CMK (cell line): Measurements from ENCODE around the gene HLA-DRA.

Source experiments
- DNase-seq: peaks from one replicate; pipeline ENCODE4 v3.0.0-alpha.2; 2010; ENCODE audit warnings: low read depth

The HLA-DRA gene

GRCh38 chr6:32439602-32440214 lies at the start of gene HLA-DRA:
Gene HLA-DRA, plus strand, starts transcription at chr6:32439887. Its CDS starts 64 bp downstream, at chr6:32439951.
- DNase-seq, result no peak

DNA sequence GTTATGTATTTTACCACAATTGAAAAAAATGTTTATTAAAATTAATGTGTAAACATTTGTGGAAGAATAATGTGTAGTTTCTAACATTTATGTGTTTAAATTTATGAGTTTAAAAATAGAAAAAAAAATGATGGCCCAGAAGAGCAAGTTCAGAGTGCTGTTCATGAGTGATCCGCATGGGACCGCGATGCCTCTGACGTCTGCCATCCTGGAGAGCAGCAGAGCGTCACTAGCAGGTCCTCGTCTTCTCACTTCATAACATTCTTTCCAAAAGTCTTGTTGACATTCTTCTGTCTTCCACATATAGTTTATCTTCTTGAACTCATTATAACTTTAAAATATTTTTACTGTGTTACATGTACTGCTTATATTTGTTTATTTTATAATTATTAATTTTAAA lies 48.2 kb upstream of the HLA-DRA start:
- DNase-seq, result no peak

GRCh38 chr6:32393665-32394420 lies 45.8 kb upstream of the HLA-DRA start:
- no peak for DNase-seq

DNA sequence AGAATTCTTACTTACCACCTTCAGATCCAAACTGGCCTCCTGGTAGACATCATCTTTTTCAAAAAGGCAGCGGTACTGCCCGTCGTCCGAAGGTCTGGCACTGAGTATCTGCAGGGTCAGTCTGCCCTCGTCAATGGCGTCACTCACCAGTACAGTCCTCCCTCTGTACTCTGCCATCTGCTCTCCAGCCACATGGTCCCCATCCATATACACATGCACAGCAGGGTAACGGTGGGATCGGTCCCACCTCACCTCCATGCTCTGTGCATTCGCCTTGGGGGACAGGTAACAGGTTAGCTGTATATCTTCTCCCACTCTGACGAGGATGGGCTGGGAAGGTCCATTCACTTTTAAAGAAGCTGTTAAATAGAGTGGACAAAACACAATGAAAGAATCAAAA lies 43.7 kb upstream of the HLA-DRA start:
- no peak for DNase-seq

- no peak for DNase-seq
Observed at GRCh38 chr6:32397252-32397920, 42.3 kb upstream of the HLA-DRA start.

DNA sequence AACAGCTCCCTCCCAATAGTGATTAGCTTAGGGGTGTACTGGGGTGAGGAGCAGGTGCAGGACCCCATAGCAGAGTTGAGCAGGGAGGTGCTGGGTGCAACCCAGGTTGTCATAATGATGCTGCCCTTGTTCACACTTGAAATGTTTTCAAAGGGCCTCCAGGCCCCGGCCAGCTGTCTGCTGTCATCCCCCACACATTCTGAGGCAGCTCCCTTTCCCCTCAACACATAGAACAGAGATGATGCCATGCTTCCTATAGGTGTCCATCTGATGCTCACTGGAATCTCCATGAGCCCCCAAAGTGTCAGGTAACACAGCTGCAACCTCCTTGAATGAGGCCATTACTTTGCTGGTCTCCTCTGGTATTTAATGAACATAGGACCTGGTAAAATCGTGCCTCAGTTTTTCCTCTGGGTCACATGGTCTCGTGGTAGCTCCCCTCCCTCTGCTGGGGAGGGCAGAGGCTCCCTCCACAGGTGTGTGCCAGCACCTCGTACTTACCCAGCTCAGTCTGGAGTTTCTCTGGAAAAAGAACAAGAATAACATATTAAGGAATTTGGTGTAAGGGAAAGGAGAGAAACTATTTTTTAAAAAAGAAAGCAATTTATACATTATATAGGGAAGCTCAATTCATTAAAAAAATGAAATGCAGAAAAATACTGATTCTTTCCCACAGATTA lies 38.3 kb upstream of the HLA-DRA start:
- no peak for DNase-seq

DNA sequence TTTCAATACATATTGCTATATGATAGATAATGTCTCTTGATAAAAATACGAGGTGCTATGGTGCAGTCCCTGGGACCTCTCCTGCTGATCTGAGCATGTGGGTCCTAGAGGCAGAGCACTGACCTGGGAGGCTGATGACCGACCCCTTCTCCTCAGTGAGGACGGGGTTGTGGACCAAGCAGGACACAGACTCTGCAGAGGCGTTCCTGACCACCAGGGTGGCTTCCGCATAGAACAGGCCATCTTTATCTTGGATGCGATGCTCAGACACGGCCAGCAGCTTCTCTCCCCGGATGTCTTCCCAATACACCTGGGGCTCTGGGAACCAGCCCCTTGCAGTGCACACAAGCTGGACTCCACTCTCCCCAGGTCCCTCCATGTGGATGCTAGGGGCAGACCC lies 36.9 kb upstream of the HLA-DRA start:
- no peak for DNase-seq

- no peak for DNase-seq
Observed at GRCh38 chr6:32405656-32406055, 34.0 kb upstream of the HLA-DRA start.

- DNase-seq, result no peak
Observed at GRCh38 chr6:32406197-32406596, 33.5 kb upstream of the HLA-DRA start.

DNA sequence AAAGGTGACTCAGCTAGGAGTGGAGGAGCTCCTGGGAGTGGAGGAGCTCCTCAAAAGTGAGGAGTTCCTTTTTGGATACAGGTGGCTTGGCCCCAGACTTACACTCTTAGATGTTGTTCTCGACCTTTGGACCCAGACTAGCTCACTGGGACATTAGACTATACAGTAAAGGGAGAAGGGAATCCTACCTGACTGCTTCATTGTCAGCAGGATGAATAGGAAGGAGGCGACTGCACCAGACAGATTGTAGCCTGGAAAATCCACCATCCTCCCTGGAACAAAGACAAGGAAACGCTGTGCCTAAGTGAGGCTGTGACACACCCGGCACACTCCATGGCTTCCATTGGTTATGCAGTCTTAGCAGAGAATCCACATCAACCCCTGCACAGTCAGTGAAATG lies 32.8 kb upstream of the HLA-DRA start, which contains the start of gene BTNL2:
Gene BTNL2 (minus strand): TSS at position 325 of the 400 bp plus-strand sequence. CDS start 58 bp downstream, at position 267.
- no peak for DNase-seq

GRCh38 chr6:32410906-32411305 lies 28.8 kb upstream of the HLA-DRA start:
- no peak for DNase-seq

- DNase-seq, result no peak
Observed at GRCh38 chr6:32411566-32412327, 27.9 kb upstream of the HLA-DRA start.

DNA sequence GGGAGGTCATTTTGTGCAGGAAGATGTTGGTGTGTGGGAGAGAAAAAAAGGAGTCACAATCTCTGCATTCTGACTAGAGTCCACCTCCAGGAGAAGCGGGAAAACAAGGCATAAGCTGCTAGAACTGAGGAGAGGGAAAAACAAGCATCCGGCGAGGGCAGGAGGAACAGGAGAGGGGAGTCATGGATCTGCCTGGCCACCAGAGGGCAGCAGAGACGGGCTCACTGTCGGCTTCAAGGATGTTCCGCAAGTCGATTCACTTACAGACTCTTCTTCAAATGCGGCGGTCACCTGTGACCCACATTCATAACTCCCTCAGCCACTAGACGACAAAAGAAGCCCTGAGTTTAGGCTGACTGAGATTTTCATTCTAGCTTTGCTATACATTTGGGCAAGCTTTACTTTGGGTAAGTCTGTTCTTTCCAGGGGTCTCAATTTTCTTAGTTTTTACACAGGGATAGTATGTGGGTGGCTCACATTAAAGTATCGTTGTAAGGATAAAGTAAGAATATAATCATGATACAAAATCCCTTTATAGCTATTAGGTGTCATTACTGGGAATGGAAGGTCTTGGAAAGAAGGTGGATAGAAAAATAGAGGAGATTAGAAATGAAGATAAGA lies 26.1 kb upstream of the HLA-DRA start:
- DNase-seq, result peak; percentile 54

GRCh38 chr6:32415521-32416019 lies 24.1 kb upstream of the HLA-DRA start:
- DNase-seq, result peak; percentile 31

DNA sequence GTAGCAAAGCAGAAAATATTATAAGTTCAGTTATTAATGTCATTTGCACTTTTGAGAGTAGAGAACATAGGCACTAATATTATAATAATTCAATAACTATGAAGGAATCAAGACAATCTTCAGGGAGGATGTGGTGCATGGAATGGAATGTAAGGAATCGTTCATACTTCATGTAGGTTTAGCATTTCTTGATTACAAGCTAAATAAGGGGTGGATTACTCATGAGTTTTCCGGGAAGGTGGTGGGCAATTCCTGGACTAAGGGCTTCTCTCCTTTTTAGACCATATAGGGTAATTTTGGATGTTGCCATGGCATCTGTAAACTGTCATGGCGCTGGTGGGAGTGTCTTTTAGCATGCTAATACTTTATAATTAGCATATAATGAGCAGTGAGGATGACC lies 23.7 kb upstream of the HLA-DRA start:
- no peak for DNase-seq

DNA sequence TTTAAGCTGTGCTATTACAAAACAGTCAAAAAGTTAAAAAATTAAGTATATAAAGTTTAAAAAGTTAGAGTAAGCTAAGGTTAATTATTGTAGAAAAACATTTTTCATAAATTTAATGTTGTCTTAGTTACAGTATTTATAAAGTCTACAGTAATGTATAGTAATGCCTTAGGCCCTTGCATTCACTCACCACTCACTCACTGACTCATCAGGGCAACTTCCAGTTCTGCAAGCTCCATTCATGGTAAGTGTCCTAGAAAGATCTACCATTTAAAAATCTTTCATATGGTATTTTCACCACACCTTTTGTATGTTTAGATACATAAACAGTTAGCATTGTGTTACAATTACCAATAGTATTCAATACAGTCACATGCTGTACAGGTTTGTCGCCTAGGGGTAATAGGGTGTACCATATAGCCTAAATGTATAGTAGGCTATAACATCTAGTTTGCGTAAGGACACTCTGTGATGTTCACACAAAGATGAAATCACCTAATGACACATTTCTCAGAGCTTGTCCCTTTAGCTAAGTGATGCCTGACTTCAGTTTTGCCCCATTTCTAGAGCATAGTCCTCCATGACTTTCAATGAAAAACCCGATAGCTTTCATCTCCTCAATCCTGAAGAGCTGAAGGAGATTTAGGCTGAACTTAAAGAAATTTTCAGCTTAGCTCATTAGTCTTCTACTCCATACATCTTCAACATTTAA lies 14.9 kb upstream of the HLA-DRA start:
- no peak for DNase-seq

- DNase-seq, result no peak
Observed at GRCh38 chr6:32426338-32426737, 13.3 kb upstream of the HLA-DRA start.

- DNase-seq, result no peak
Observed at GRCh38 chr6:32427218-32427617, 12.5 kb upstream of the HLA-DRA start.

DNA sequence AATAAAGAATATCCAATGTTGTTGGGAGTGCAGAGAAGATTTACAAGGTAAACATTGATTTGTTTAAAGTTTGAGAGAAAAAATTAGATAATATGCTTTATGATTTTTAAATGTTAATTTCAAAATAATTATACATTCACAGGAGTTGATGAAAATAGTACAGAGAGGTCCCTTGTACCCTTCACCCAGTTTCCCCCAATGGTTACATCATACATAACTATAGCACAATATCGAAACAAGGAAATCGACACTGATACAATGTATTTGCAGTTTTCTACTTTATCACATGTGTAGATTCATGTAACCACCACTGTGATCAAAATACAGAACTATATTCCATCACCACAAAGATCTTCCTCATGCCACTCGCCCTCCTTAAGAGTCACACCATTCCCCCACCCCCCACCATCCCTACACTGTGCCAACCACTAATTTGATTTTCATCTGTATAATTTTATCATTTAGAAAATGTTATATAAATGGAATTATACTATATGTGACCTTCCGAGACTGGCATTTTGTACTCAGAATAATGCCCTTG lies 11.7 kb upstream of the HLA-DRA start:
- no peak for DNase-seq

GRCh38 chr6:32430179-32430578 lies 9.5 kb upstream of the HLA-DRA start:
- DNase-seq, result no peak
